Activated gamma-delta T cell treated with Interleukin-2 at 50 U/mL for 16 hours (primary cell): ENCODE measurements around the gene ADAMTS17.
"Not testable (repeated sequence)": the region's sequence is repeated elsewhere in the genome, so short reads cannot be mapped to it uniquely, and the experiment has no call there.

Experiments used
- DNase-seq: peaks from one replicate; pipeline ENCODE4 v3.0.0-alpha.2; 2020

The ADAMTS17 gene

GRCh38 chr15:100341750-100342560, at the start of gene ADAMTS17:
TSS of gene ADAMTS17 (minus strand) at chr15:100341975. CDS start at chr15:100341899, 76 bp downstream.
- peak; percentile 93 for DNase-seq

GRCh38 chr15:100385300-100386050, 43.7 kb upstream of the ADAMTS17 start:
- DNase-seq: no peak

- no peak for DNase-seq
Observed at GRCh38 chr15:100384108-100384410, 42.3 kb upstream of the ADAMTS17 start.

- DNase-seq: no peak
Observed at GRCh38 chr15:100383302-100384107, 41.7 kb upstream of the ADAMTS17 start.

GRCh38 chr15:100373942-100374341, 32.2 kb upstream of the ADAMTS17 start:
- no peak for DNase-seq

GRCh38 chr15:100373120-100373896, 31.5 kb upstream of the ADAMTS17 start:
- DNase-seq: no peak

- DNase-seq: no peak
Observed at GRCh38 chr15:100372739-100373119, 31.0 kb upstream of the ADAMTS17 start.

GRCh38 chr15:100355342-100355741, 13.6 kb upstream of the ADAMTS17 start:
- DNase-seq: no peak

GRCh38 chr15:100353449-100353848, 11.7 kb upstream of the ADAMTS17 start:
- no peak for DNase-seq

- no peak for DNase-seq
Observed at GRCh38 chr15:100350434-100351226, 8.9 kb upstream of the ADAMTS17 start.

GRCh38 chr15:100349696-100350433, 8.1 kb upstream of the ADAMTS17 start:
- peak; percentile 81 for DNase-seq

- no peak for DNase-seq
Observed at GRCh38 chr15:100349321-100349695, 7.5 kb upstream of the ADAMTS17 start.

- DNase-seq: no peak
Observed at GRCh38 chr15:100348578-100348977, 6.8 kb upstream of the ADAMTS17 start.

- DNase-seq: no peak
Observed at GRCh38 chr15:100346866-100347512, 5.2 kb upstream of the ADAMTS17 start.

GRCh38 chr15:100345438-100345837, 3.7 kb upstream of the ADAMTS17 start:
- DNase-seq: no peak

- DNase-seq: no peak
Observed at GRCh38 chr15:100343251-100343650, 1.5 kb upstream of the ADAMTS17 start.

- DNase-seq: no peak
Observed at GRCh38 chr15:100341239-100341749, 481 bp downstream of the ADAMTS17 start.

- no peak for DNase-seq
Observed at GRCh38 chr15:100340721-100341238, 995 bp downstream of the ADAMTS17 start.

GRCh38 chr15:100339999-100340398, 1.8 kb downstream of the ADAMTS17 start:
- no peak for DNase-seq

GRCh38 chr15:100339451-100339850, 2.3 kb downstream of the ADAMTS17 start:
- not testable (repeated sequence) for DNase-seq
